Keratinocyte (primary cell): Measurements from ENCODE around the gene GTPBP1.

ENCODE experiments used
- CTCF ChIP-seq, 3 experiments: IDR thresholded peaks in 1 of 3; conservative IDR thresholded peaks in 1 of 3; optimal IDR thresholded peaks in 1 of 3; 2 replicates in 2 of 3; 3 replicates in 1 of 3; pipeline versions ENCODE3 to v1.5.1; 2011; ENCODE audit warnings: low read length in 3 of 3, mild to moderate bottlenecking in 3 of 3, moderate library complexity in 2 of 3, control low read depth in 1 of 3, inconsistent platforms in 1 of 3; ENCODE audit not compliant: insufficient read depth in 2 of 3; ENCODE audit errors: extremely low read depth in 1 of 3
- EZH2 ChIP-seq: IDR thresholded peaks from one replicate; pipeline ENCODE4 v1.6.1; 2012; ENCODE audit warnings: inconsistent platforms, mild to moderate bottlenecking, low read length, moderate library complexity

GRCh38 chr22:38748487-38749136 lies 42.9 kb downstream of the GTPBP1 start:
- TF ChIP-seq CTCF (optimal IDR thresholded peaks at IDR 0.05 in 1 of 3, IDR thresholded peaks at IDR 0.05 in 1 of 3, conservative IDR thresholded peaks at IDR 0.05 in 1 of 3; ENCODE audit: extremely low read depth in 1 of 3, insufficient read depth in 2 of 3, low read length in 3 of 3) (no peak), EZH2 (no peak)
